ENCODE measurements around the gene C1QTNF7. TPM values are rescaled to one million over a fixed set of nuclear protein-coding genes. Genes with fewer than 3 reads are reported as not detected.

The C1QTNF7 gene, protein sequence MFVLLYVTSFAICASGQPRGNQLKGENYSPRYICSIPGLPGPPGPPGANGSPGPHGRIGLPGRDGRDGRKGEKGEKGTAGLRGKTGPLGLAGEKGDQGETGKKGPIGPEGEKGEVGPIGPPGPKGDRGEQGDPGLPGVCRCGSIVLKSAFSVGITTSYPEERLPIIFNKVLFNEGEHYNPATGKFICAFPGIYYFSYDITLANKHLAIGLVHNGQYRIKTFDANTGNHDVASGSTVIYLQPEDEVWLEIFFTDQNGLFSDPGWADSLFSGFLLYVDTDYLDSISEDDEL
- total RNA-seq (2021; ENCODE audit: unreplicated experiment) (not detected), Bru-seq, nascent RNA (percentile 1 among the genes with signal in this experiment), BruChase-seq, experiment 1, labeled RNA remaining after a 2-hour chase (percentile 4 among the genes with signal in this experiment), BruChase-seq, experiment 2, labeled RNA remaining after a 6-hour chase (not detected)
- polyA plus RNA-seq (2012; ENCODE audit: insufficient read length): not detected
- long read RNA-seq, partial matches to known transcripts: 0 of 1 reads
- long read RNA-seq, other reads (novel, unspliced or antisense): 1 of 1 reads

- no peaks in the 10 kb centered on the region for H3K27me3 ChIP-seq (ENCODE audit: control insufficient read depth, insufficient read depth, low read length)
- no peak within 1 kb of the TSS for H3K4me3 ChIP-seq (ENCODE audit: low read depth in 2 of 2, low read length in 2 of 2)
- ChIA-PET CTCF (no interaction called here), POLR2A (no interaction called here)
- no peak for TF ChIP-seq TCF7L2 (IDR thresholded peaks at IDR 0.05; ENCODE audit: low read depth, low read length)
- no peak for TF ChIP-seq POLR2AphosphoS5 (IDR thresholded peaks at IDR 0.05; ENCODE audit: low read depth, low read length)
- TF ChIP-seq, protein P1, sequence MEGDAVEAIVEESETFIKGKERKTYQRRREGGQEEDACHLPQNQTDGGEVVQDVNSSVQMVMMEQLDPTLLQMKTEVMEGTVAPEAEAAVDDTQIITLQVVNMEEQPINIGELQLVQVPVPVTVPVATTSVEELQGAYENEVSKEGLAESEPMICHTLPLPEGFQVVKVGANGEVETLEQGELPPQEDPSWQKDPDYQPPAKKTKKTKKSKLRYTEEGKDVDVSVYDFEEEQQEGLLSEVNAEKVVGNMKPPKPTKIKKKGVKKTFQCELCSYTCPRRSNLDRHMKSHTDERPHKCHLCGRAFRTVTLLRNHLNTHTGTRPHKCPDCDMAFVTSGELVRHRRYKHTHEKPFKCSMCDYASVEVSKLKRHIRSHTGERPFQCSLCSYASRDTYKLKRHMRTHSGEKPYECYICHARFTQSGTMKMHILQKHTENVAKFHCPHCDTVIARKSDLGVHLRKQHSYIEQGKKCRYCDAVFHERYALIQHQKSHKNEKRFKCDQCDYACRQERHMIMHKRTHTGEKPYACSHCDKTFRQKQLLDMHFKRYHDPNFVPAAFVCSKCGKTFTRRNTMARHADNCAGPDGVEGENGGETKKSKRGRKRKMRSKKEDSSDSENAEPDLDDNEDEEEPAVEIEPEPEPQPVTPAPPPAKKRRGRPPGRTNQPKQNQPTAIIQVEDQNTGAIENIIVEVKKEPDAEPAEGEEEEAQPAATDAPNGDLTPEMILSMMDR (IDR thresholded peaks at IDR 0.05): no peak
- no peaks in the 10 kb centered on the region for H3K9me3 ChIP-seq (ENCODE audit: control insufficient read depth, insufficient read depth, low read depth, low read length)
- no peak within 1 kb of the TSS for H3K27ac ChIP-seq (ENCODE audit: low read length)
- intact Hi-C loops (cut with micrococcal nuclease; ENCODE audit: unreplicated experiment) (no loop called here), in situ Hi-C loops (cut with HindIII; ENCODE audit: low pct_unique_long_range_greater_than_20kb, low sequenced_read_pairs) (no loop called here)
- ATAC-seq (no peak), DNase-seq (ENCODE audit: low read depth, low spot score) (no peak)
- H3K4me1 ChIP-seq (ENCODE audit: control insufficient read depth, insufficient read depth, low read length): no peaks in the 10 kb centered on the region
- no TSS peak for BruUV-seq (replicated peaks)
- H3K36me3 ChIP-seq (ENCODE audit: control insufficient read depth, insufficient read depth, low read length): no peaks in the 10 kb centered on the region
These were observed at the start of gene C1QTNF7 for GRCh38 chr4:15427701-15428100. Gene C1QTNF7, plus strand, starts transcription at chr4:15428033. Its CDS starts 7,711 bp downstream, at chr4:15435744.

DNA sequence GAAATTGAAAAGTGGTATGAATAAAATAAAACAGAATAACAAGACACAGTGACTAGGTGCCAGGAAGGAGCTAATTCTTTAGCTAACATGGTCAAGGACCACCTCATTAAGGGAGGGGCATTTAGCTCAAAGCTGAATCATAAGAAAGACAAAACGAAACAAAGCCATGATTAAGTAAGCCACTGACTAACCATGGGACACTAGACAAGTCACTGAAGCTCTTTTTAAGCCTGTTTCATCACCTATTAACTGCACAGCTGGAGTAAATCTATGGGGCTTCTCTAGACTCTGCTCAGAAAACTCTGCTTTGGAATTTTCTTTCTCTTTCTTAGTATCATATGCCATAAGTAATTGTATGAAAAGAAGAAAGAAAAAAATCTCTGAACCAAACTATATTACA is 49.8 kb upstream of the C1QTNF7 start:
- BruUV-seq (replicated peaks): no TSS peak
- H3K9me3 ChIP-seq (ENCODE audit: control insufficient read depth, insufficient read depth, low read depth, low read length): no peaks in the 10 kb centered on the region
- ChIA-PET POLR2A (no interaction called here), CTCF (no interaction called here)
- TF ChIP-seq, protein P1 (IDR thresholded peaks at IDR 0.05): no peak
- no peak for TF ChIP-seq TCF7L2 (IDR thresholded peaks at IDR 0.05; ENCODE audit: low read depth, low read length)
- no peak for TF ChIP-seq POLR2AphosphoS5 (IDR thresholded peaks at IDR 0.05; ENCODE audit: low read depth, low read length)
- TF ChIP-seq, protein P2, sequence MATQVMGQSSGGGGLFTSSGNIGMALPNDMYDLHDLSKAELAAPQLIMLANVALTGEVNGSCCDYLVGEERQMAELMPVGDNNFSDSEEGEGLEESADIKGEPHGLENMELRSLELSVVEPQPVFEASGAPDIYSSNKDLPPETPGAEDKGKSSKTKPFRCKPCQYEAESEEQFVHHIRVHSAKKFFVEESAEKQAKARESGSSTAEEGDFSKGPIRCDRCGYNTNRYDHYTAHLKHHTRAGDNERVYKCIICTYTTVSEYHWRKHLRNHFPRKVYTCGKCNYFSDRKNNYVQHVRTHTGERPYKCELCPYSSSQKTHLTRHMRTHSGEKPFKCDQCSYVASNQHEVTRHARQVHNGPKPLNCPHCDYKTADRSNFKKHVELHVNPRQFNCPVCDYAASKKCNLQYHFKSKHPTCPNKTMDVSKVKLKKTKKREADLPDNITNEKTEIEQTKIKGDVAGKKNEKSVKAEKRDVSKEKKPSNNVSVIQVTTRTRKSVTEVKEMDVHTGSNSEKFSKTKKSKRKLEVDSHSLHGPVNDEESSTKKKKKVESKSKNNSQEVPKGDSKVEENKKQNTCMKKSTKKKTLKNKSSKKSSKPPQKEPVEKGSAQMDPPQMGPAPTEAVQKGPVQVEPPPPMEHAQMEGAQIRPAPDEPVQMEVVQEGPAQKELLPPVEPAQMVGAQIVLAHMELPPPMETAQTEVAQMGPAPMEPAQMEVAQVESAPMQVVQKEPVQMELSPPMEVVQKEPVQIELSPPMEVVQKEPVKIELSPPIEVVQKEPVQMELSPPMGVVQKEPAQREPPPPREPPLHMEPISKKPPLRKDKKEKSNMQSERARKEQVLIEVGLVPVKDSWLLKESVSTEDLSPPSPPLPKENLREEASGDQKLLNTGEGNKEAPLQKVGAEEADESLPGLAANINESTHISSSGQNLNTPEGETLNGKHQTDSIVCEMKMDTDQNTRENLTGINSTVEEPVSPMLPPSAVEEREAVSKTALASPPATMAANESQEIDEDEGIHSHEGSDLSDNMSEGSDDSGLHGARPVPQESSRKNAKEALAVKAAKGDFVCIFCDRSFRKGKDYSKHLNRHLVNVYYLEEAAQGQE (IDR thresholded peaks at IDR 0.05; ENCODE audit: insufficient read depth in 1 of 2, low read depth in 2 of 2, low read length in 1 of 2): no peak
- TF ChIP-seq SIN3A (IDR thresholded peaks at IDR 0.05; ENCODE audit: borderline replicate concordance, insufficient read depth, low read depth, low read length): no peak
- intact Hi-C loops (cut with micrococcal nuclease; ENCODE audit: unreplicated experiment) (loop anchor here (10.0 kb wide), 1 partner anchor 53 kb away; no protein-coding TSS in a partner anchor), in situ Hi-C loops (cut with HindIII; ENCODE audit: low pct_unique_long_range_greater_than_20kb, low sequenced_read_pairs) (no loop called here)
- no peaks in the 10 kb centered on the region for H3K4me1 ChIP-seq (ENCODE audit: control insufficient read depth, insufficient read depth, low read length)
- no peaks in the 10 kb centered on the region for H3K36me3 ChIP-seq (ENCODE audit: control insufficient read depth, insufficient read depth, low read length)
- H3K4me3 ChIP-seq (ENCODE audit: low read depth in 2 of 2, low read length in 2 of 2): no peak overlapping the region
- ATAC-seq: no peak
- DNase-seq (ENCODE audit: low read depth, low spot score): no peak
- no peak overlapping the region for H3K27ac ChIP-seq (ENCODE audit: low read length)
- H3K27me3 ChIP-seq (ENCODE audit: control insufficient read depth, insufficient read depth, low read length): no peaks in the 10 kb centered on the region
